Measurements from ENCODE around the gene HDAC6.

- no peak for TF ChIP-seq EP300 (IDR thresholded peaks at IDR 0.05)
- TF ChIP-seq CTCF (IDR thresholded peaks at IDR 0.05) = no peak
- no peak for TF ChIP-seq POLR2A (IDR thresholded peaks at IDR 0.05)
- TF ChIP-seq POLR2AphosphoS5 (IDR thresholded peaks at IDR 0.05) = no peak
Measured at GRCh38 chrX:48813644-48814043, 11.8 kb downstream of the HDAC6 start.
